GM18867 (cell line): ENCODE results near the gene SLC36A1.

Source experiments
- ATAC-seq: cut with Tn5 transposase; IDR thresholded peaks from one replicate; pipeline ENCODE4 v1.9.1; 2021; ENCODE audit warnings: mild to moderate bottlenecking, moderate library complexity; ENCODE audit not compliant: unreplicated experiment

The SLC36A1 gene

GRCh38 chr5:151528996-151529395 is 81.6 kb downstream of the SLC36A1 start:
- ATAC-seq, result no peak

- ATAC-seq, result no peak
Measured at GRCh38 chr5:151531581-151531980, 84.2 kb downstream of the SLC36A1 start.

- no peak for ATAC-seq
Measured at GRCh38 chr5:151532416-151532815, 85.0 kb downstream of the SLC36A1 start.

- ATAC-seq, result no peak
Measured at GRCh38 chr5:151534350-151534749, 86.9 kb downstream of the SLC36A1 start.

GRCh38 chr5:151537044-151537443 is 89.6 kb downstream of the SLC36A1 start:
- no peak for ATAC-seq

- ATAC-seq, result no peak
Measured at GRCh38 chr5:151541571-151541970, 94.2 kb downstream of the SLC36A1 start.
